Motor neuron (in vitro differentiated cells): Measurements from ENCODE around the gene CCBE1. TPM values are rescaled to one million over a fixed set of nuclear protein-coding genes. Genes with fewer than 3 reads are reported as not detected.

Experiments
- ATAC-seq, 8 experiments: fragments of 200-7000 bp; cut with Tn5 transposase; replicated peaks in 6 of 8; 2 replicates each; pipeline ENCODE4 v1.8.0; 2021; ENCODE audit warnings: mild to moderate bottlenecking in 8 of 8, moderate library complexity in 8 of 8
- H3K27ac ChIP-seq, 2 donors: fragments of 250-450 bp; sonication (Bioruptor Pico); 2 replicates each; pipeline ENCODE4 v1.9.0; 2021; ENCODE audit warnings: antibody characterized with exemption in 2 of 2, mild to moderate bottlenecking in 2 of 2, moderate library complexity in 1 of 2
- H3K4me1 ChIP-seq, 2 donors: fragments of 250-450 bp; sonication (Bioruptor Pico); replicated peaks in 1 of 2; 2 replicates each; pipeline ENCODE4 v1.6.1; 2021; ENCODE audit warnings: antibody characterized with exemption in 2 of 2, mild to moderate bottlenecking in 2 of 2, moderate library complexity in 1 of 2
- H3K4me3 ChIP-seq, 5 donors: fragments of 250-450 bp; sonication (Bioruptor Pico); 2 replicates each; pipeline ENCODE4 v1.9.0; 2021; ENCODE audit warnings: antibody characterized with exemption in 5 of 5, mild to moderate bottlenecking in 5 of 5, moderate library complexity in 4 of 5
- WGBS, 10 experiments: fragments of 450-650 bp; shearing (Covaris generic); methylation state at CpG; one replicate each; pipeline ENCODE4 v1.0.0; 2022; 5-methylcytosine and 5-hydroxymethylcytosine counted together
- in situ Hi-C, 9 experiments: fragments of 400-800 bp; cut with MboI; loops; one replicate each; pipeline ENCODE4 v1.15.0; 2021; ENCODE audit warnings: low sequenced_read_pairs in 9 of 9, low pct_unique_long_range_greater_than_20kb in 2 of 9; ENCODE audit not compliant: unreplicated experiment in 9 of 9
- total RNA-seq, 8 experiments: library from RNA; unstranded; fragments of 300-600 nt; gene quantifications; 2 replicates each; pipeline versions ENCODE4 v1.2.3 to v1.2.4, GENCODE V29; 2022

The CCBE1 gene
- total RNA-seq, 8 experiments from 2014 or later, result 0.04 to 5.5 (median 1.1) TPM

- Histone ChIP-seq H3K27ac (no peak overlapping the region), H3K4me1 (peaks cover 1 to 38% of the 10 kb centered on the region in 2 donors), H3K4me3 (no peak overlapping the region)
- 60 to 100% (median 70%) methylated on average over 1 of the region's 1 CpG; no CpG with 5 or more reads in 6 of the 10 experiments for WGBS, 10 experiments
- no peak for ATAC-seq
- in situ Hi-C loops, result no loop called here
Observed at GRCh38 chr18:59582395-59582794, 114.8 kb downstream of the CCBE1 start.

GRCh38 chr18:59579509-59579908 is 117.7 kb downstream of the CCBE1 start:
- no peak for ATAC-seq
- in situ Hi-C loops, result no loop called here
- H3K27ac ChIP-seq, result no peak overlapping the region
- 50 to 100% (median 83%) methylated on average over 2 to 6 of the region's 7 CpGs for WGBS, 10 experiments
- H3K4me1 ChIP-seq, result peaks cover 10 to 50% of the 10 kb centered on the region in 2 donors
- no peak overlapping the region for H3K4me3 ChIP-seq

DNA sequence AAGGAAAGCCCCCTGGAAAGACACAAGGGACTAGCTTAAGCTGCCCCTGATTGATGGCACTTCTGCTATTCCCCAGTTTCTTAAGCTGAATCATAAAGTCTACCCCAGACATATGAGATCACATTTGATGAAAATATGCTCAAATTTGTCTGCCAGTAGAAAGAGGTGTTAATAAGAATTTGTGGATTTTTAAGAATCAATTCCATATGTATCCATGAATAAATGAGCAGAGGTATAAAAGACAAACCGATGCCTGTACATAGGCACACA is 119.9 kb downstream of the CCBE1 start:
- 14 to 100% (median 84%) methylated on average over 1 of the region's 1 CpG; no CpG with 5 or more reads in 2 of the 10 experiments for WGBS, 10 experiments
- in situ Hi-C loops, result no loop called here
- Histone ChIP-seq H3K4me1 (peaks cover 10 to 37% of the 10 kb centered on the region in 2 donors), H3K27ac (no peak overlapping the region), H3K4me3 (no peak overlapping the region)
- no peak for ATAC-seq

- 39 to 100% (median 78%) methylated on average over 1 to 10 of the region's 10 CpGs; no CpG with 5 or more reads in 1 of the 10 experiments for WGBS, 10 experiments
- in situ Hi-C loops, result no loop called here
- Histone ChIP-seq H3K4me3 (no peak overlapping the region), H3K4me1 (peaks cover 10 to 43% of the 10 kb centered on the region in 2 donors), H3K27ac (no peak overlapping the region)
- peak in 2 of 8 experiments; percentile 39 to 40 for ATAC-seq
Observed at GRCh38 chr18:59576541-59577385, 120.5 kb downstream of the CCBE1 start.

DNA sequence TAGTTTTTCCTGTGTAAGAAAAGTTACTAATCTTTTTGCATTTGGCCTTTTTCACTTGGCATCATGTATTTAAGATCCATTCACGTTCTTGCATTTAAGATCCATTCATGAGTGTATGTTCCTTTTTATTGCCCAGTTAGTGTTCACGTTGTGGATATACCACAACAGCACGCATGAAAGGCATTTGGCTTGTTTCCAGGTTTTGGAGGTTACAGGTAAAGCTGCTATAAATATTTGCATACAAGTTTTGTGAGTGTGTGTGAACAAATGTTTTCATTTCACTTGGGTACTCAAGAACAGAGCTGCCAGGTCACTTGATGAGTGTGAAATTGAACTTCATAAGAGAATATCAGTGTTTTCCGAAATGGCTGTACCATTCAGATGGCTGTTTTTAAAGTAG is 121.2 kb downstream of the CCBE1 start:
- Histone ChIP-seq H3K27ac (no peak overlapping the region), H3K4me1 (peaks cover 15 to 51% of the 10 kb centered on the region in 2 donors), H3K4me3 (no peak overlapping the region)
- in situ Hi-C loops, result no loop called here
- ATAC-seq, result no peak
- WGBS, 10 experiments, result 60 to 100% (median 84%) methylated on average over 1 to 4 of the region's 4 CpGs

GRCh38 chr18:59573962-59574361 is 123.3 kb downstream of the CCBE1 start:
- WGBS, 10 experiments, result 60 to 100% (median 100%) methylated on average over 1 to 2 of the region's 2 CpGs; no CpG with 5 or more reads in 1 of the 10 experiments
- in situ Hi-C loops, result no loop called here
- no peak overlapping the region for H3K27ac ChIP-seq
- ATAC-seq, result no peak
- no peak overlapping the region for H3K4me3 ChIP-seq
- H3K4me1 ChIP-seq, result peaks cover 29 to 58% of the 10 kb centered on the region in 2 donors

- ATAC-seq, result no peak
- WGBS, 10 experiments, result 13 to 100% (median 81%) methylated on average over 1 to 2 of the region's 2 CpGs
- in situ Hi-C loops, result no loop called here
- H3K4me3 ChIP-seq, result no peak overlapping the region
- peak overlapping the region in 1 of 2 donors; percentile 16 for H3K27ac ChIP-seq
- peaks cover 26 to 62% of the 10 kb centered on the region in 2 donors for H3K4me1 ChIP-seq
Observed at GRCh38 chr18:59571902-59572301, 125.3 kb downstream of the CCBE1 start.

DNA sequence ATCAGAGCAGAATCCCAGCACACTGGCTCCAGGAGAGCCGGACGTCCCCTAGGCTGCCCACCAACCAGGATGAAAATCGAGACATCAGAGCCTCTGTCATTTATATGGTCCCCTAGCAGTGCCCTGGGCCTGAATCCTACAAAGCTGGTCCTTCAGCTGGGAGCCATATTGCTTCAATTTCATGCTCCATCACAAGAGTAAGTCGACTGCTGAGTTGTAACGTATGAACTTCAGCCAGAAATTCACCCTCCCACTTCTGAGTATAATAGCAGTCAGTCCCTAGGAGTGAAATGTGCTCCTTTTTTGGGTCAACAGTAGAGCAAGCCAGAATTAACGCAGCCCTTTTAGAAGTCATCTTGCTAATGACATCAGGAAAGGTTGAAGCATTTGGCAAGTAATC is 126.4 kb downstream of the CCBE1 start:
- peaks cover 26 to 64% of the 10 kb centered on the region in 2 donors for H3K4me1 ChIP-seq
- 21 to 80% (median 56%) methylated on average over 1 to 5 of the region's 6 CpGs; no CpG with 5 or more reads in 2 of the 10 experiments for WGBS, 10 experiments
- in situ Hi-C loops, result no loop called here
- no peak for ATAC-seq
- H3K4me3 ChIP-seq, result no peak overlapping the region
- H3K27ac ChIP-seq, result peak overlapping the region; percentile 48 to 81

- Histone ChIP-seq H3K4me3 (no peak overlapping the region), H3K27ac (peak overlapping the region; percentile 48 to 81), H3K4me1 (peaks cover 26 to 69% of the 10 kb centered on the region in 2 donors)
- in situ Hi-C loops, result no loop called here
- 0 to 80% (median 3%) methylated on average over 1 to 4 of the region's 6 CpGs; no CpG with 5 or more reads in 2 of the 10 experiments for WGBS, 10 experiments
- ATAC-seq, result peak in 7 of 8 experiments; percentile 86 to 99 (median 95)
Observed at GRCh38 chr18:59570101-59570775, 127.0 kb downstream of the CCBE1 start.

DNA sequence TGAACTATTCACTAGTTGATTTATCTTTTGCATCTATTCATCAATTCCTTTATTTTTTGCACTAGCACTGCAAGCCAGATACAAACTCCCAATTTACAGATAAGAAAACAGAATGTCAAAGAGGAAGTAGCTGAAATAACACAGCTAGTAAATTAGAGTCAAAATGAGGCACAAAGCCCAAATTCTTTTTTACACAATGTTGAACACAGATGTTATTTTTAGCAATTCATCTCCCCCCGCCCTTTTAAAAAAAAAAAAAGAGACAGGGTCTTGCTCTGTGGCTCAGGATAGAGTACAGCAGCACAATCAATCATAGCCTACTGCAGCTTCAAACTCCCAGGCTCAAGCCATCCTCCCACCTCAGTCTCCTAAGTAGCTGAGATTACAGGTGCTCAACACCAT is 127.8 kb downstream of the CCBE1 start:
- Histone ChIP-seq H3K27ac (peak overlapping the region in 1 of 2 donors; percentile 81), H3K4me3 (no peak overlapping the region), H3K4me1 (peaks cover 26 to 69% of the 10 kb centered on the region in 2 donors)
- ATAC-seq, result peak in 3 of 8 experiments; percentile 19 to 26 (median 24)
- 33 to 64% (median 45%) methylated on average over 1 of the region's 1 CpG; no CpG with 5 or more reads in 6 of the 10 experiments for WGBS, 10 experiments
- in situ Hi-C loops, result no loop called here

- no peak for ATAC-seq
- in situ Hi-C loops, result no loop called here
- 58 to 100% (median 88%) methylated on average over 1 to 6 of the region's 6 CpGs for WGBS, 10 experiments
- no peak overlapping the region for H3K4me3 ChIP-seq
- H3K27ac ChIP-seq, result peak overlapping the region in 1 of 2 donors; percentile 66
- H3K4me1 ChIP-seq, result peaks cover 26 to 66% of the 10 kb centered on the region in 2 donors
Observed at GRCh38 chr18:59567431-59567830, 129.8 kb downstream of the CCBE1 start.

DNA sequence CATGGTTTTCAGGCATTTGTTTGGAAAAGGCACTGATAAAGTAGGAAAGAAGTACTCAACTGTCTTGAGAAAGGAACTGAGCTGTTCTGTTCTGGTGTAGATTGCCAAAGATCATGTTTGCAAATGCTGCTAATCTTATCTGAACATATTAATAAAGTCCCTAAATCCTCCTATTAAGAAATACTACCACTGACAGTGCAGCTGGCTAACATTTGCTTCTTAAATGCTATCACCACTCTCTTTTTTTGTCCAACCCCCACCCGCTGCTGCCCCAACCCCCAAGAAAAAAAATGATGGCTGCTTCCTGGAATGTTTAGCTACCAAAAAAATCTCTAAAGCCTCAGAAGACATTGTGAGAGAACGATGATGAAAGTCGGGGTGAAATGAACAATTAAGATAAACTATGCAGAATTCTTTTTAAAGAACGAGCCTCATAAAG is 130.7 kb downstream of the CCBE1 start:
- peaks cover 24 to 57% of the 10 kb centered on the region in 2 donors for H3K4me1 ChIP-seq
- in situ Hi-C loops, result no loop called here
- H3K27ac ChIP-seq, result peak overlapping the region in 1 of 2 donors; percentile 66
- no peak for ATAC-seq
- 0 to 92% (median 60%) methylated on average over 1 to 4 of the region's 4 CpGs; no CpG with 5 or more reads in 1 of the 10 experiments for WGBS, 10 experiments
- H3K4me3 ChIP-seq, result no peak overlapping the region

DNA sequence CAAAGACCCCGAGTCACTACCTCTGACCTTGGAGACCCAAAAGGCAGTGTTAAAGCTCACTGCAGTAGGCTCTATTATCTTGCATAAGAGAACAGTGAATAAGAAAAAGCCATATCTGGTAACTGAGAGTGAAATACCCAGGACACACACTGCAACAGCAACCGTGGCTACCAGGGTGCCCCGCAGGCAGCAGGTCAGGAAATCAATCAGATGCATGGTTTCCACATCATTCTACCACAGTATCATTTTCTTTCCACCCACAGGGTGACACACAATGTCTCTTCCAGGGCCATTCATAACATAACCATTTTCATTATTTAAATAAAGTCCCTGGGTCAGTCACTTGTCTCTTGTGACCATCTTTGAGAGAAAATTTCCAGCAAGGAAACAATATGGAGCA is 131.3 kb downstream of the CCBE1 start:
- ATAC-seq, result no peak
- H3K27ac ChIP-seq, result peak overlapping the region in 1 of 2 donors; percentile 66
- in situ Hi-C loops, result no loop called here
- 36 to 100% (median 100%) methylated on average over 1 to 2 of the region's 3 CpGs; no CpG with 5 or more reads in 3 of the 10 experiments for WGBS, 10 experiments
- no peak overlapping the region for H3K4me3 ChIP-seq
- peaks cover 21 to 51% of the 10 kb centered on the region in 2 donors for H3K4me1 ChIP-seq
